Naive B cell (primary cell): ENCODE measurements around the gene TTF2. TPM values are rescaled to one million over a fixed set of nuclear protein-coding genes. Genes with fewer than 3 reads are reported as not detected.
A peak's percentile ranks its signal among the peaks of the same experiment; 100 is the strongest.

ENCODE experiments used
- ATAC-seq, 2 donors: fragments of 150-1000 bp; cut with Tn5 transposase; 2 replicates each; pipeline ENCODE4 v1.10.0; 2021; ENCODE audit warnings: low read depth in 2 of 2, mild to moderate bottlenecking in 2 of 2, moderate library complexity in 2 of 2
- DNase-seq: peaks from one replicate; pipeline ENCODE4 v3.0.0; 2022
- H3K27ac Mint-ChIP-seq, 6 donors: one replicate each; pipeline ENCODE4 v1.8.0; 2020 to 2022; ENCODE audit warnings: mild to moderate bottlenecking in 6 of 6, mixed read lengths in 6 of 6, moderate library complexity in 5 of 6, inconsistent platforms in 2 of 6
- H3K27me3 Mint-ChIP-seq, 3 donors: one replicate each; pipeline ENCODE4 v1.8.0; 2021 to 2022; ENCODE audit warnings: mixed read lengths in 3 of 3, mild to moderate bottlenecking in 1 of 3
- H3K36me3 Mint-ChIP-seq, 2 donors: one replicate each; pipeline ENCODE4 v1.8.0; 2020 to 2022; ENCODE audit warnings: mixed read lengths in 2 of 2, inconsistent platforms in 1 of 2, mild to moderate bottlenecking in 1 of 2
- H3K4me1 Mint-ChIP-seq, 3 donors: one replicate each; pipeline ENCODE4 v1.8.0; 2020 to 2022; ENCODE audit warnings: mixed read lengths in 3 of 3, inconsistent platforms in 1 of 3, mild to moderate bottlenecking in 1 of 3, moderate library complexity in 1 of 3
- H3K4me3 Mint-ChIP-seq, 8 donors: one replicate each; pipeline ENCODE4 v1.8.0; 2020 to 2022; ENCODE audit warnings: mild to moderate bottlenecking in 8 of 8, mixed read lengths in 8 of 8, moderate library complexity in 8 of 8, inconsistent platforms in 2 of 8
- H3K9me3 Mint-ChIP-seq, 7 donors: one replicate each; pipeline ENCODE4 v1.8.0; 2020 to 2022; ENCODE audit warnings: mixed read lengths in 7 of 7, mild to moderate bottlenecking in 5 of 7, inconsistent platforms in 2 of 7, moderate library complexity in 1 of 7
- polyA plus RNA-seq, 6 donors: library from polyadenylated mRNA; unstranded; fragments of 300-500 nt; fragmentation: Illumina TruSeq; gene quantifications; one replicate each; pipeline ENCODE4 v1.2.3, GENCODE V29; 2021; ENCODE audit warnings: low read depth in 6 of 6

TTF2 gene
- polyA plus RNA-seq = 10 to 100 TPM in 3 of 6 donors, 1 to 10 TPM in 3; 2.9 to 14.3 (median 10.9) TPM

DNA sequence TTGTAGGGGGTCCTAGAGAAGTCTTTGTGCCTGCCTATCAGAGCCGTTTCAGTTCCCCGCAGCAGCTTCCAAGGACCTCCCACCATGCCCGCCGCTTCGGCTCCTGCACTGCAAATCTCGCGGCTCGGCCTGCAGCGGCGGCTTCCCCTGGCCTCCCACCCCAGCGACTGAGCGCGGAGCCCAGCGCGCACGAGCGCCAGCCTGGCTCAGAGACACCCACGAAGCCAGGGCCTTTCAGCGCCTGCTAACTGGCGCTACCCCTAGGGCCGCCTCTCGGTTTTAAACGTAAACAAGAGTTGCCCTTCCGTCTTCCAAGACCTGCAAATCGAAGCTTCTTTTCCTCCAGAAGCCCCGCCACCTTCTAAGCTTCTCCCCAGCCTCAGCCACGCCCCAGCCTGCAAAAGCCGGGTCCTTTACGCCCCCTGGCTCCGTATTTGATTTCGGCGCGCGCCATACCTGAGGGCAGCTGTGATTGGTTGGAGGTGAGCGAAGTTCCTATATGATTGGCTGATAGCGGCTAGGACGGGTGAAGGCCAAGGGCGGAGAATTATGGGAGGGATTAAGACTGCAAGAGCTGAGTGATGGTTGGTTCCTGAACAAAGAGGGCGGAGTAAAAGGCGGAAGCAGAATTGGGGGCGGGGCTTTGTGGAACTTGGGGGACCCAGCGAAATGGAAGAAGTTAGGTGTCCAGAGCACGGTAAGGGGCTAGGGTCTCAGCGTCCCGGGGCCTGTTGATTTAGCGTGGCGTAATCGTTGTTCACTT lies at the start of gene TTF2:
TTF2 (plus strand) TSS at position 649 of the 763 bp plus-strand sequence; CDS start at position 670, 21 bp downstream.
- peaks cover 11 to 17% (median 15%) of the 10 kb centered on the region in 3 donors for H3K4me1 Mint-ChIP-seq
- H3K36me3 Mint-ChIP-seq = peaks cover 0 to 9% of the 10 kb centered on the region in 2 donors
- no peak within 1 kb of the TSS for H3K4me3 Mint-ChIP-seq
- ATAC-seq (peak; percentile 91 to 92), DNase-seq (peak; percentile 97)
- no peaks in the 10 kb centered on the region for H3K9me3 Mint-ChIP-seq
- no peaks in the 10 kb centered on the region for H3K27me3 Mint-ChIP-seq
- H3K27ac Mint-ChIP-seq = peak within 1 kb of the TSS in 4 of 6 donors; percentile 5 to 86 (median 72)

DNA sequence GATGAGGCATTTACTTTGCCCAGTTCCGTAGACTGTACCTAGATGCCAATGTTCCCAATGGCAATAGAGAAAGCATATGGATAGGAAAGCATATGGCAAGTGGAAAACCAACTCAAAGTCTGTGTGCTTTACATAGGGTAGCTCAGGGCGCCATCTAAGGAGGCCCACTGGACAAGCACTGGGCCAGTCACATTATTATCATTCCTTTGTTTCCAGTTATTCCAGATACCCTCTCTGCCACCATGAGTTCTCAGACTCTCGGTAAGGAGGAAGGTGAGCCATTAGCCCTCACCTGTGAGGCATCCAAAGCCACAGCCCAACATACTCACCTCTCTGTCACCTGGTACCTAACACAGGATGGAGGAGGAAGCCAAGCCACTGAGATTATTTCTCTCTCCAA lies 48.8 kb upstream of the TTF2 start:
- DNase-seq (no peak), ATAC-seq (no peak)
- no peak overlapping the region for H3K27ac Mint-ChIP-seq
- no peaks in the 10 kb centered on the region for H3K4me1 Mint-ChIP-seq
- no peaks in the 10 kb centered on the region for H3K36me3 Mint-ChIP-seq
- H3K27me3 Mint-ChIP-seq = no peaks in the 10 kb centered on the region
- H3K9me3 Mint-ChIP-seq = no peaks in the 10 kb centered on the region
- H3K4me3 Mint-ChIP-seq = no peak overlapping the region

DNA sequence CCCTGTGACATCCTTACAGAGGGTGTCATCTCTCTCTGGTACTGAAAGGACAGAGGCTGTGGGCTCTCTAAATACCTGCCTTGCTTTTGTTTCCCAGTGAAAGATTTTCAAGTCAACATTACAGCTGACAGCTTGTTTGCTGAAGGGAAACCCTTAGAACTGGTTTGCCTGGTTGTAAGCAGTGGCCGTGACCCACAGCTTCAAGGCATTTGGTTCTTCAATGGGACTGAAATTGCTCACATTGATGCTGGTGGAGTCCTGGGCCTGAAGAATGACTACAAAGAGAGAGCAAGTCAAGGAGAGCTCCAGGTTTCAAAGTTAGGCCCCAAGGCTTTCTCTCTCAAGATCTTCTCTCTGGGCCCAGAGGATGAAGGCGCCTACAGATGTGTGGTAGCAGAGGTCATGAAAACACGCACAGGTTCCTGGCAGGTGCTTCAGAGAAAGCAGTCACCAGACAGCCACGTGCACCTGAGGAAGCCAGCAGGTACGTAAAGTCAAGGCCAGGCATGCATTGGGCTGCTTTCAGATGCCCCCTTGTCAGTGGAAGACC lies 46.7 kb upstream of the TTF2 start:
- Mint-ChIP-seq H3K4me3 (no peak overlapping the region), H3K27me3 (no peaks in the 10 kb centered on the region), H3K9me3 (no peaks in the 10 kb centered on the region), H3K27ac (no peak overlapping the region), H3K36me3 (no peaks in the 10 kb centered on the region), H3K4me1 (no peaks in the 10 kb centered on the region)
- ATAC-seq = no peak
- no peak for DNase-seq

DNA sequence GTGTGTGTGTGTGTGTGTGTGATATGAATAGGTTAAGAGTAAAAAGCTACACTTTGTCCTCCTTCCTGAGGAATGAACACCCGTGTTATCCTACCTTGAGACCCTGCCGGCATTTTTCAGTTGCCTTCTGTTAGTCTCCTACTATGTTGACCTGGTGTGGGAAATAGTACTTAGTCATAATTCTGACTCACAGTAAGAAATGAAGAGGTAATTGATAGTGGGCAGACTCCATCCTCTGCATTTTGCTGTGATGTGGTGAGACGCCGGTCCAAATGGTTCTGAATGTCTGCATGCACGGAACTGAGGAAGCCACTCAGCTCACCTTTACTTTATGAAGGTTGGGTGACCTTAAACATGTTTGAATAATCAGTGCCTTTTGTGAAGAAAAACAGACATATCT lies 45.9 kb upstream of the TTF2 start:
- no peaks in the 10 kb centered on the region for H3K27me3 Mint-ChIP-seq
- no peaks in the 10 kb centered on the region for H3K9me3 Mint-ChIP-seq
- no peak overlapping the region for H3K27ac Mint-ChIP-seq
- no peaks in the 10 kb centered on the region for H3K4me1 Mint-ChIP-seq
- ATAC-seq = no peak
- no peak overlapping the region for H3K4me3 Mint-ChIP-seq
- no peaks in the 10 kb centered on the region for H3K36me3 Mint-ChIP-seq
- DNase-seq = no peak

DNA sequence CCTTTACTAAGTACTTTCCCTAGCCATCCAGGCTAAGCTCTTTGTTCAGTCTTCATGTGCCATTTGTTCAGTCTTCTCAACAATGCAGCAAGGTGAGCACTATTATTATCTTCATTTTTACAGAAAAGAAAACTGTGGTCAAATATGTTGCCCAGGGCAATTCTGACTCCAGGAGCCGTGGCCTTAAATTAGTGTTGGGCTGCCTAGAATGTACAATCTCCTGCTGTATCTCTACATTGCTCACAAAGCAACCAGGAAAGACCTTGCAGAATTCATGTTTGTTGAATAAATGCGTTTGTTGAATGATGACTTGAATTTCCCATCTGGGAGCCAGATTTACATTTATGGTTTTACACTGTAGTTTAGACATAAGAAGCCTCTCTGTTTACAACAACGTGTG lies 44.4 kb upstream of the TTF2 start:
- Mint-ChIP-seq H3K4me1 (no peaks in the 10 kb centered on the region), H3K27ac (no peak overlapping the region), H3K27me3 (no peaks in the 10 kb centered on the region), H3K36me3 (no peaks in the 10 kb centered on the region), H3K4me3 (no peak overlapping the region), H3K9me3 (no peaks in the 10 kb centered on the region)
- DNase-seq (no peak), ATAC-seq (no peak)

DNA sequence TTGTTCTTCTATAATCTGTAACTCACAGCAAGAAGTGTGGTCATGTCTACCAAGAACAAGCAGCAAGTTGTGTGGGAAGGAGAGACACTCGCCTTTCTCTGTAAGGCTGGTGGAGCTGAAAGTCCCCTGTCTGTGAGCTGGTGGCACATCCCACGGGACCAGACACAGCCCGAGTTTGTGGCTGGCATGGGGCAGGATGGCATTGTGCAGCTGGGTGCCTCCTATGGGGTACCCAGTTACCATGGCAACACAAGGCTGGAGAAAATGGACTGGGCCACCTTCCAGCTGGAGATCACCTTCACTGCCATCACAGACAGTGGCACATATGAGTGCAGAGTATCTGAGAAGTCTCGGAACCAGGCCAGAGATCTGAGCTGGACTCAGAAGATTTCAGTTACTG lies 43.1 kb upstream of the TTF2 start:
- DNase-seq (no peak), ATAC-seq (no peak)
- no peak overlapping the region for H3K27ac Mint-ChIP-seq
- H3K9me3 Mint-ChIP-seq = no peaks in the 10 kb centered on the region
- H3K4me1 Mint-ChIP-seq = no peaks in the 10 kb centered on the region
- H3K27me3 Mint-ChIP-seq = no peaks in the 10 kb centered on the region
- no peak overlapping the region for H3K4me3 Mint-ChIP-seq
- no peaks in the 10 kb centered on the region for H3K36me3 Mint-ChIP-seq

DNA sequence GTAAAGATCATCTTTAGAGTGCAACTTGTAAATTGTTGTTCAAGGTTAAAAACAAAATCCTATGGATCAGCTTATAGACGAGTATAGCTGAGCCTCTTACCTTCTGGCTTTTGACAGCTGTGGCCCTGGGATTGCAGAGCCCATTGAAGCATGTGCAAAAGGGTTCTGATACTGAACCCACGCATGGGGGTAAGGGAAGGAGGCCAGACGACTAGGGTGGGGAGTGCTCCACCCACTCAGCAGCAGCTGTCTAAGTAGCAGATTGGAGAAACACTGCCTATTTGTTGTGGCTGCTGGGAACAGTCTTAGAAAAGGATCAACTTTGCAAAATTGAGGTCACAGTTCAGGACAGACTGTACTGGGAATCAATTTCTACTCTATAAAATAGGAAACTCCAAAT lies 42.5 kb upstream of the TTF2 start:
- Mint-ChIP-seq H3K36me3 (no peaks in the 10 kb centered on the region), H3K27me3 (no peaks in the 10 kb centered on the region), H3K4me1 (no peaks in the 10 kb centered on the region), H3K4me3 (no peak overlapping the region), H3K27ac (peak overlapping the region in 1 of 6 donors; percentile 5), H3K9me3 (no peaks in the 10 kb centered on the region)
- no peak for ATAC-seq
- DNase-seq = no peak

DNA sequence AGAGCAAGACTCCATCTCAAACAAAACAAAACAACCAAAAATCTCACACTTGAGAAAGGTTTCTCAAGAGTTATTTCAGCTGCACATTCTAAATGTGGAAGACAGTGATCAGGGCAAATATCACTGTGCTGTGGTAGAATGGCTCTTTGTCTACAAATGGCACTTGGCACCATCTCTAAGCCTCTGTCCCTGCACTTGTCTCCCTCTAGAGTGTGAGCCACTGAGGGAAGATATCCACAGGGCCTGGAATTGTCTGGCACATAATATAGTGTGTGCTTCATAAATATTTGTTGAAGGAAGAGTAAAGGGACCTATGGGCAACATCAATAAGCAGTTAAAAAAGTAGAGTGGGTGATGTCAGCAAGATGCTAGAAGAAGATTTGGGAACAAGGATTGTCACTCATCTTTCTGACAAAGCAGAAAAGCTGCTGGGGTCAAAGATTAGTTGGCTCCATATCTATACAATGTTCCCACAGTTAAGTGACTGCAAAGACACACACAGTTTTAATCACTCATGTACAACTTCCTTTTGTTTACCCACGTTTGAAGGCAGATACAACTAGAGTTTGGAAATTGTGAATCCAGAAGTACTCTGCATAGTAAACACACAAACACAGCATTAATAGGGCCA lies 39.5 kb upstream of the TTF2 start:
- H3K27me3 Mint-ChIP-seq = peaks cover 0 to 5% (median 0%) of the 10 kb centered on the region in 3 donors
- H3K36me3 Mint-ChIP-seq = no peaks in the 10 kb centered on the region
- H3K4me1 Mint-ChIP-seq = no peaks in the 10 kb centered on the region
- DNase-seq (no peak), ATAC-seq (no peak)
- no peak overlapping the region for H3K4me3 Mint-ChIP-seq
- no peak overlapping the region for H3K27ac Mint-ChIP-seq
- no peaks in the 10 kb centered on the region for H3K9me3 Mint-ChIP-seq

DNA sequence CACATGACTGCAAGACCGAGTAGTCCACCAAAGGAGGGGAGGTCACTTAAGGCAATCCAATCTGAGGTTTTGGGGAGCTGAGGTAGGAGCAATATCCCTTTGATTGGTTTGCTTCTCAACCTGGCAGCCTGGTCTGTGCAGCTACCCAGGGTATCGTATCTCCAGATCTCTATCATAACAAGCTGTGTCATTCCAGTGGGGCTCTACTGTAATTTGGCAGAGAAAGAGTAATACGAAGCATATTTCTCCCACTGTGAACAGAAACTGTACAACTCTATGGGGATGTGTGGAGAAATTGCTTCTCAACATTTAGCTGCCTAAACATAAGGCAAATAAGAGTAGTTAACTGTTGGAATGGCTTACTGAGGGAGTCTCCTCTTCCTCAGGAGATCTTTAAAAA lies 38.0 kb upstream of the TTF2 start:
- Mint-ChIP-seq H3K9me3 (no peaks in the 10 kb centered on the region), H3K27ac (no peak overlapping the region), H3K4me1 (no peaks in the 10 kb centered on the region), H3K4me3 (no peak overlapping the region), H3K27me3 (peaks cover 0 to 5% (median 0%) of the 10 kb centered on the region in 3 donors), H3K36me3 (no peaks in the 10 kb centered on the region)
- DNase-seq (no peak), ATAC-seq (no peak)

DNA sequence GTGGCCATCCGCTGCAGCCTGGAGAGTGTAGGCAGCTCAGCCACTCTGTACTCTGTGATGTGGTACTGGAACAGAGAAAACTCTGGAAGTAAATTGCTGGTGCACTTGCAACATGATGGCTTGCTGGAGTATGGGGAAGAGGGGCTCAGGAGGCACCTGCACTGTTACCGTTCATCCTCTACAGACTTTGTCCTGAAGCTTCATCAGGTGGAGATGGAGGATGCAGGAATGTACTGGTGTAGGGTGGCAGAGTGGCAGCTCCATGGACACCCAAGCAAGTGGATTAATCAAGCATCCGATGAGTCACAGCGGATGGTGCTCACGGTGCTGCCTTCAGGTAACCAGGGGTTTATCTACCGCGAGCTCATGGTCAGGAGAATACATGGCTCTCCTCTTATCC lies 34.6 kb upstream of the TTF2 start:
- Mint-ChIP-seq H3K27ac (no peak overlapping the region), H3K4me1 (no peaks in the 10 kb centered on the region), H3K4me3 (no peak overlapping the region), H3K36me3 (no peaks in the 10 kb centered on the region), H3K9me3 (no peaks in the 10 kb centered on the region), H3K27me3 (peaks cover 0 to 5% (median 0%) of the 10 kb centered on the region in 3 donors)
- ATAC-seq = no peak
- no peak for DNase-seq

DNA sequence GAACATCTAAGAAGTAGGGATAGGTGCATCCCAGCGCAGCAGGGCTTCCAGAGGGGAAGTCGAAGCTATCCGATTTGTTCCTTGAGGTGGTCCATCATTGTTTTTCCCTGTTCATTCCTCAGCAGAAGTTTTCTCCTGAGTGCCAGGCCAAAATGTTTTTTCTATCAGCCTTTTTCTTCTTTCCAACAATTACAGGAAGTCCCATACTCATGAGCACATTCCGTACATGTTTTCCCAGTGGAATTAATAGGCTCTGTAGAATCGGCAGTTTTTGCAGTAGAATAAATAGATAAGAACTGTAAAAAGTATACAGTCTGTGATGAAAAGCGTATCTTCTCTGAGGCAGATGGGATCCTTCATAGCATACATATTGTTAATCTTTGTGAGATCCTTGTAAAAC lies 33.8 kb upstream of the TTF2 start:
- no peak for DNase-seq
- peaks cover 0 to 5% (median 0%) of the 10 kb centered on the region in 3 donors for H3K27me3 Mint-ChIP-seq
- no peak overlapping the region for H3K27ac Mint-ChIP-seq
- H3K36me3 Mint-ChIP-seq = no peaks in the 10 kb centered on the region
- H3K4me1 Mint-ChIP-seq = no peaks in the 10 kb centered on the region
- H3K4me3 Mint-ChIP-seq = no peak overlapping the region
- H3K9me3 Mint-ChIP-seq = no peaks in the 10 kb centered on the region
- ATAC-seq = no peak

DNA sequence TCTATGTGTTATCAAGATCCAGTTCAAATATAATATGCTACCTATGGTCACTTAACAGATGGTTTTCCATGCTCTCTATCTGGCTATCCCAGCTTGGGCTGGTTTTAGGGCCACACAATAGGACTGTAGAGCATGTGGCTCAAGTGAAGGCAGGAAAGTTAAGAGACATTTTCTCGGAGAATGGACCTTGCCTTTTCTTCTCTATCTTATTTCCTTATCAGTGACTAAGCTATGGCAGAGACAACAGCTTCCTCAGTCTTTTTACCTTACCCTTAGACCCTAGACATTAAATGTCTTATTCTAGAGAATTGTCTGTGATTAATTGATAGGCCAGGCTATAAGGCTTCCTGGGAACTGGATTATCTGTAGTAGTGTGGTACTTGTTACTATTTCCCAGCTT lies 30.4 kb upstream of the TTF2 start:
- ATAC-seq (no peak), DNase-seq (no peak)
- Mint-ChIP-seq H3K27ac (no peak overlapping the region), H3K4me1 (peaks cover 0 to 5% (median 4%) of the 10 kb centered on the region in 3 donors), H3K4me3 (no peak overlapping the region), H3K27me3 (peaks cover 0 to 2% (median 0%) of the 10 kb centered on the region in 3 donors), H3K36me3 (no peaks in the 10 kb centered on the region), H3K9me3 (no peaks in the 10 kb centered on the region)

DNA sequence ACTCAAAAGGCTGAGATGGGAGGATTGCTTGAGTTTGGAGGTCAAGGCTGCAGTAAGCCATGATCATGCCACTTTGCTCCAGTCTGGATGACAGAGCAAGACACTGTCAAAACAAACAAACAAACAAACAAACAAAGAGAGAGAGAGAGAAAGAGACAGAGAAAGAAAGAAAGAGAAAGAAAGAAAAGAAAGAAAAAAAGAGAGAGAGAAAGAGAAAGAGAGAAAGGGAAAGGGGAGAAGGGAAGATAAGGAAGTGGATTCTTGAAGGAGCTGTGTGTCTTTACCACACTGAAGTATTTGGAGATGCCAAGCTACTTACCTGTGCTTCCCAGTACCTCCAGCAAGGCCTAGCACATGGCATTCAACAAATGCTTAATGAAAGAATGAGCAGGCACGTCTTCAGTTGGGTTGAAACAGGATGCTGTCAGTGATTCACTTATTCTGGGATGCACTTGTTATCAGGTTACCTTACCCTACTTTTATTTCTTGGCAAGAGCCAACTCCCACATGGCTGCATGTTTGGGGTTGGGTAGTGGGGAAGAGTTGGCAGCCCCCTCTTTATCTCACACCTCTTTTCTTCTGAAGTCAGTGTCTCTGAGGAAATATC lies 29.8 kb upstream of the TTF2 start:
- no peak for ATAC-seq
- Mint-ChIP-seq H3K36me3 (no peaks in the 10 kb centered on the region), H3K9me3 (no peaks in the 10 kb centered on the region), H3K27me3 (no peaks in the 10 kb centered on the region), H3K4me3 (no peak overlapping the region), H3K27ac (no peak overlapping the region), H3K4me1 (peaks cover 0 to 5% (median 4%) of the 10 kb centered on the region in 3 donors)
- DNase-seq = no peak

DNA sequence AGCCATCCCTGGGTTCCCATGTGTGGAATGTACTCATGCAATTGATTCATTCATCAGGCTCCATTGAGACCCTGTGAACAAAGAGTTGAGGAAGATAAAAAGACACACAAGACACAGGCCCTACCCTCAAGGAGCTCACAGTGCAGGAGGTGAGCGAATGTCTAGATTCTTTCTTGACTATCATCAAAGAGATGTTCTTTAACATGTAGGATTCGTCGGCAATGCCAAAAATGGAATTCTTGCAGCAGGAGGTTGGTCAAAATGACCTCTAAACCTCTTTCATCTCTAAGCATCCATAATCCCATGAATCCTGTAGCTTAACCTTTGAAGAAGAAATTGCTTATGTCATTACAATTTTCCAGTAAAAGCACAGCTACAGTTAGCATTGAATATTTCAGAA lies 27.9 kb upstream of the TTF2 start:
- Mint-ChIP-seq H3K4me1 (peaks cover 0 to 5% (median 4%) of the 10 kb centered on the region in 3 donors), H3K4me3 (no peak overlapping the region), H3K27me3 (no peaks in the 10 kb centered on the region), H3K36me3 (no peaks in the 10 kb centered on the region), H3K27ac (no peak overlapping the region), H3K9me3 (no peaks in the 10 kb centered on the region)
- ATAC-seq (no peak), DNase-seq (no peak)
